T-helper 1 cell treated with Interleukin-12 subunit alpha and Interleukin-12 subunit beta and Interleukin-4 antibody, amounts not matched to agents 30 μg/mL and 1 μg/mL, for 36 hours (primary cell): ENCODE data around the gene PTPRT.

Source experiments
- H3K27ac Mint-ChIP-seq: one replicate; pipeline ENCODE4 v1.8.0; 2021; ENCODE audit warnings: mild to moderate bottlenecking, mixed read lengths
- H3K27me3 Mint-ChIP-seq: one replicate; pipeline ENCODE4 v1.8.0; 2021; ENCODE audit warnings: low read depth, mixed read lengths
- H3K36me3 Mint-ChIP-seq: one replicate; pipeline ENCODE4 v1.8.0; 2021; ENCODE audit warnings: low read depth, mixed read lengths
- H3K4me1 Mint-ChIP-seq: one replicate; pipeline ENCODE4 v1.8.0; 2021; ENCODE audit warnings: low read depth, mixed read lengths
- H3K4me3 Mint-ChIP-seq: one replicate; pipeline ENCODE4 v1.8.0; 2021; ENCODE audit warnings: mild to moderate bottlenecking, moderate library complexity, mixed read lengths
- H3K9me3 Mint-ChIP-seq: one replicate; pipeline ENCODE4 v1.8.0; 2021; ENCODE audit warnings: mixed read lengths

PTPRT gene

GRCh38 chr20:43189554-43190331 is at the start of gene PTPRT:
Gene PTPRT (minus strand): TSS chr20:43189906. CDS start chr20:43189733, 173 bp downstream.
- H3K36me3 Mint-ChIP-seq: no peaks in the 10 kb centered on the region
- peaks cover 42% of the 10 kb centered on the region for H3K27me3 Mint-ChIP-seq
- H3K4me3 Mint-ChIP-seq: no peak within 1 kb of the TSS
- peaks cover 4% of the 10 kb centered on the region for H3K4me1 Mint-ChIP-seq
- H3K27ac Mint-ChIP-seq: no peak within 1 kb of the TSS
- H3K9me3 Mint-ChIP-seq: no peaks in the 10 kb centered on the region

- no peak overlapping the region for H3K27ac Mint-ChIP-seq
- no peaks in the 10 kb centered on the region for H3K36me3 Mint-ChIP-seq
- H3K27me3 Mint-ChIP-seq: no peaks in the 10 kb centered on the region
- H3K4me1 Mint-ChIP-seq: no peaks in the 10 kb centered on the region
- no peaks in the 10 kb centered on the region for H3K9me3 Mint-ChIP-seq
- no peak overlapping the region for H3K4me3 Mint-ChIP-seq
Measured at GRCh38 chr20:43238833-43239232, 49.1 kb upstream of the PTPRT start.

GRCh38 chr20:43238266-43238665 is 48.6 kb upstream of the PTPRT start:
- no peaks in the 10 kb centered on the region for H3K9me3 Mint-ChIP-seq
- H3K27me3 Mint-ChIP-seq: no peaks in the 10 kb centered on the region
- no peak overlapping the region for H3K27ac Mint-ChIP-seq
- no peaks in the 10 kb centered on the region for H3K36me3 Mint-ChIP-seq
- H3K4me1 Mint-ChIP-seq: no peaks in the 10 kb centered on the region
- no peak overlapping the region for H3K4me3 Mint-ChIP-seq

- H3K27ac Mint-ChIP-seq: no peak overlapping the region
- H3K4me1 Mint-ChIP-seq: no peaks in the 10 kb centered on the region
- H3K9me3 Mint-ChIP-seq: no peaks in the 10 kb centered on the region
- H3K4me3 Mint-ChIP-seq: no peak overlapping the region
- no peaks in the 10 kb centered on the region for H3K36me3 Mint-ChIP-seq
- H3K27me3 Mint-ChIP-seq: no peaks in the 10 kb centered on the region
Measured at GRCh38 chr20:43237651-43238168, 48.0 kb upstream of the PTPRT start.

GRCh38 chr20:43235998-43236397 is 46.3 kb upstream of the PTPRT start:
- no peak overlapping the region for H3K27ac Mint-ChIP-seq

DNA sequence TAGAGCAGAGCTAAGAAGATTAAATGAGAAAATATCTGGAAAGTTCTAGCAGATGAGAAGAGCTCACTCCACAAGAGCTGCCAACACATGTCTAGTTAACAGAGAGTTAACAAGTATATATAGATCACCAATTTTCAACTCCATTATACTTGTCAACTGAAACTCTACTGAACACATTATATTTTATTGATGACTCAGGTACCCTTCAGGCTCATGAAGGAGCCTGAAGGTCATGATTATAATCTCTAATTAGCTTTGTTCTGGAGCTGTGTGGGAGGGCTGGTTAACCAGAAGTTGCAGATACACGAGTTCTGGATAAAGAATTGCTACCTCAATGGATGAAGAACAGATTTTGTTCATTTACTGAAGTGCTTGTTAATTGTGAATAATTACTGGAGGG is 42.1 kb upstream of the PTPRT start:
- Mint-ChIP-seq H3K27me3 (peaks cover 6% of the 10 kb centered on the region), H3K4me1 (no peaks in the 10 kb centered on the region), H3K4me3 (no peak overlapping the region), H3K36me3 (no peaks in the 10 kb centered on the region), H3K27ac (no peak overlapping the region), H3K9me3 (no peaks in the 10 kb centered on the region)

More at GRCh38 chr20:43235998-43236397, 46.3 kb upstream of the PTPRT start:
- H3K4me3 Mint-ChIP-seq: no peak overlapping the region
- no peaks in the 10 kb centered on the region for H3K36me3 Mint-ChIP-seq
- no peaks in the 10 kb centered on the region for H3K27me3 Mint-ChIP-seq
- H3K4me1 Mint-ChIP-seq: no peaks in the 10 kb centered on the region
- no peaks in the 10 kb centered on the region for H3K9me3 Mint-ChIP-seq

DNA sequence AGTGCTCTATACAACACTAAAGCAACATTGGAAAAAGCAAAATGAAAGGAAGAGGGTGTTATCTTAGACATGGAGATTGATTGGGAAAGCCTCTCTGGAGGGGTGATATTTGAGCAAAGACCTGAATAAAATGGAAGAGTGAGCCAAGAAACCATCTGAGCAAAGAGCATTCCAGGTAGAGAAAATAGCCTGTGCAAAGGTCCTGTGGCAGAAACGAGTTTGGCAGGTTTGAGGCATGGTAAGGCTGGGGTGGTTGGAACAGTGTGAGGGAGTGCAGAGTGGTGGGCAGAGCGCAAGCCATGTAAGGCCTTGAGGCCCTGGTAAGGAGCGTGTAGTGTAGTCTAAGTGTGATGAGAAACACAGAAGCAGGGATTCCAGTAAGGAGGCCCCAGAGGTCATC is 40.0 kb upstream of the PTPRT start:
- no peaks in the 10 kb centered on the region for H3K9me3 Mint-ChIP-seq
- H3K27ac Mint-ChIP-seq: no peak overlapping the region
- no peaks in the 10 kb centered on the region for H3K36me3 Mint-ChIP-seq
- no peaks in the 10 kb centered on the region for H3K4me1 Mint-ChIP-seq
- H3K4me3 Mint-ChIP-seq: no peak overlapping the region
- peaks cover 6% of the 10 kb centered on the region for H3K27me3 Mint-ChIP-seq

GRCh38 chr20:43220612-43221011 is 30.9 kb upstream of the PTPRT start:
- no peaks in the 10 kb centered on the region for H3K27me3 Mint-ChIP-seq
- H3K36me3 Mint-ChIP-seq: no peaks in the 10 kb centered on the region
- no peaks in the 10 kb centered on the region for H3K9me3 Mint-ChIP-seq
- H3K4me3 Mint-ChIP-seq: no peak overlapping the region
- no peak overlapping the region for H3K27ac Mint-ChIP-seq
- H3K4me1 Mint-ChIP-seq: no peaks in the 10 kb centered on the region

DNA sequence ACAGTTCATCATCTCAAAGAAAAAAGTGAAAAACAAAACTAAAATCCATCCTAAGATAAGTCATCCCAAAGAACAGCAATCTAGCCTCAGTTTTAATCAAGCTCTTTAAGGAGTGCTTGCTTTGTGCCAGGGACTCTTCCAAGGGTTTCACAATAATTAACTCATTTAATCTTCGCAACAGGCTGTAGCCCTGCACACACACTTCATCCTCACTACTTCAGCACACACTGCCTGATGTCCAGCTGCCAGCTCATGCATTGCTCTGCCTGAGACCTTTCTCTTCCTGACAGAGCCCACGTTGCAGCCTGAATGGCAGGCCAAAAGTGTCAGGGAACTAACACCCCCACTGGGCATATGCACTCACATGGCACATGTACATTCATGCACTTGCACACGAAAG is 21.2 kb upstream of the PTPRT start:
- H3K9me3 Mint-ChIP-seq: peaks cover under 1% of the 10 kb centered on the region
- no peaks in the 10 kb centered on the region for H3K36me3 Mint-ChIP-seq
- no peak overlapping the region for H3K27ac Mint-ChIP-seq
- no peaks in the 10 kb centered on the region for H3K27me3 Mint-ChIP-seq
- H3K4me3 Mint-ChIP-seq: no peak overlapping the region
- no peaks in the 10 kb centered on the region for H3K4me1 Mint-ChIP-seq

DNA sequence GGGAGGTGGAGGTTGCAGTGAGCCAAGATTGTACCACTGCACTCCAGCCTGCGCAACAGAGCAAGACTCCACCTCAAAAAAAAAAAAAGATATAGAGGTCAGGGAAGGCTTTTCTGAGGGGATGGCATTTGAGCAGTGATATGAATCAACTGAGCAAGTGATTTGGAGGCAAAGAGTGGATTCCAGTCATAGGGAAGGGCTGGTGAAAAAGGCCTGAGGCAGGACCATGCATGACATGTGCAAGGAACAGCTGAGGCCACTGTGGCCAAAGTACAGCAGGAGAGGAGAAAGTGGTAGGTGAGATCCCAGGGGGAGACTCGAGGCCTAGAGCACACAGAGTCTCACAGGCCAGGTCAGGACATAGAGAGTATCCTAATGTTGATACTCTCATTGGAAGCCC is 20.1 kb upstream of the PTPRT start:
- Mint-ChIP-seq H3K36me3 (no peaks in the 10 kb centered on the region), H3K27ac (no peak overlapping the region), H3K4me3 (no peak overlapping the region), H3K4me1 (no peaks in the 10 kb centered on the region), H3K27me3 (no peaks in the 10 kb centered on the region), H3K9me3 (peaks cover 5% of the 10 kb centered on the region)

- Mint-ChIP-seq H3K4me1 (no peaks in the 10 kb centered on the region), H3K27ac (no peak overlapping the region), H3K9me3 (peaks cover 5% of the 10 kb centered on the region), H3K36me3 (no peaks in the 10 kb centered on the region), H3K27me3 (no peaks in the 10 kb centered on the region), H3K4me3 (no peak overlapping the region)
Measured at GRCh38 chr20:43205699-43206098, 16.0 kb upstream of the PTPRT start.

DNA sequence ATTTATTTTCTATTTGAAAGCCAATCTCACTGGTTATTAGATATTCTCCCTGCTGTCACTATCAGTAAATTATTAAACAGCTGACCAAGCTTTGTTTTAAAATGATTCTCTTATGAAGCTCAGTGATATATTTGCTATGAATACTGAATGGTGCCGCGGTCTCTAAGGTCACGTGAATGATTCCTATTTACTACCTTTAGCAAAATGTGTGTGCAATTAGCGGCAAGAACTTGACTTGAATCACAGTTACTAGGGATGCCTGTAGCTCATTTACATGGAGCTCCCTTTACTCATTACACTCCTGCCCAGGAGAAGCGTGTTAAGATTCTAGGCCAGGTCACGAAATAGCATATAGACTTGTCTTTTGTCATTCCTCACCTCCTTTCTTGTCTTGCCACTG is 12.4 kb upstream of the PTPRT start:
- Mint-ChIP-seq H3K4me1 (no peaks in the 10 kb centered on the region), H3K9me3 (peaks cover 5% of the 10 kb centered on the region), H3K27ac (no peak overlapping the region), H3K27me3 (no peaks in the 10 kb centered on the region), H3K4me3 (no peak overlapping the region), H3K36me3 (no peaks in the 10 kb centered on the region)

DNA sequence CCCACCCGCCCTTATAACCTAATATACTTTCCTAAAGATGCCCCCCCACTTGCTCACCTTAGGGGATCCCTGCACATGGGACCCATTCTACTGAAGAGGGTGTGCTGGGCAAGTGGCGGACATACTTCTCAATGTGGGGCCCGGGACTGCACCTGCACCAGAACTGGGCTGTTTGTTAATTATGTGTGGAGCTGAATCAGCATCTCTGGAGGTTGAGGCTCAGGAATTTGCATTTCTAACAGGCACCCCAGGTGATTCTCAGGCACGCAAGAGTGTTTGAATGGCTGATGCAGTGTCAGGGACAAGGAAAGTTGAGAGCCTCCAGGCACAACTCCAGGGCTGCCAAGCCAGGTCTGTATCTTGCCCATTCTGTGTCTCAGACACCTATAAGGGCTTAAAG is 8.9 kb upstream of the PTPRT start:
- H3K9me3 Mint-ChIP-seq: no peaks in the 10 kb centered on the region
- peaks cover 3% of the 10 kb centered on the region for H3K27me3 Mint-ChIP-seq
- H3K4me1 Mint-ChIP-seq: no peaks in the 10 kb centered on the region
- H3K36me3 Mint-ChIP-seq: no peaks in the 10 kb centered on the region
- no peak overlapping the region for H3K4me3 Mint-ChIP-seq
- H3K27ac Mint-ChIP-seq: no peak overlapping the region

- Mint-ChIP-seq H3K4me3 (no peak overlapping the region), H3K27me3 (peaks cover 10% of the 10 kb centered on the region), H3K9me3 (no peaks in the 10 kb centered on the region), H3K36me3 (no peaks in the 10 kb centered on the region), H3K4me1 (no peaks in the 10 kb centered on the region), H3K27ac (no peak overlapping the region)
Measured at GRCh38 chr20:43196243-43196642, 6.5 kb upstream of the PTPRT start.

- no peaks in the 10 kb centered on the region for H3K9me3 Mint-ChIP-seq
- no peak overlapping the region for H3K27ac Mint-ChIP-seq
- H3K36me3 Mint-ChIP-seq: no peaks in the 10 kb centered on the region
- no peak overlapping the region for H3K4me3 Mint-ChIP-seq
- no peaks in the 10 kb centered on the region for H3K4me1 Mint-ChIP-seq
- H3K27me3 Mint-ChIP-seq: peaks cover 22% of the 10 kb centered on the region
Measured at GRCh38 chr20:43194137-43194536, 4.4 kb upstream of the PTPRT start.
